ENCODE measurements around the gene BACH2. TPM values are rescaled to one million over a fixed set of nuclear protein-coding genes. Genes with fewer than 3 reads are reported as not detected.

Gene BACH2
- total and polyA plus RNA-seq, 9 of the 15 experiments (the other 6 are each of a cell fraction or from before 2014, with no cell fraction given) = 0.06 to 3.1 (median 0.59) TPM

DNA sequence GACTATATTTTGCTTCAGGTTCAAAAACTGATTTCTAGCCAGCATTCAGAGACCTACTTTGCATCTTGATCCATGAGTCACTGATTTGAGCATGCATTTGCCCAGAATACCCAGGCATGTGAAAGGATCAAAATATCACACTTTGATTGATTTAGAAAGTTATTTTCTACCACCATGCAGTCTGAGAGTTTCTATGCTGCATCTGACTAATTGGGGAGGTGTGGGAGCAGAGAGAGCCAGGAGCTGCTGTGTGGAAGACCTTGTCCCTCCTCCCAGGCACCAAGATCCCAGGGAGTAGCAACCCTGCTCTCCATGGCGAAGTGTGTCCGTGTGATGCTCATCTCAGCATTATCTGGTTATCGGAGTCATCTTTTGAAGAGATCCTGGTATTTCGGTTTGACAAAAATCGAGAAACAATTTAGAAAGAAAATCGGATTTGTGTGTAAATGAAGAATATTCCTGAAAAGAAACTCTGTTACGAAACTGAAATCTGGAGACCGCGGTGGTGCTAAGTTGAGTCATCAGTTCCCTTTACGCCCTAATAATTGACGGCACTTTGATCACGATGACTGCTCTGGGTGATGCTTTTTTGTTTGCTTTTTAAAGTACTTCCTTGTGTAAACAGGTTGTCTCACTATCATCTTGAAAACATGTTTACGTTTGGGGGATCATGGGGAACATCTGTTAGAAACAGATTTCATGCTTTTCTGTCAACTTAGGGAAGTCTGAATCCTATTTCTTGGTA, 193.4 kb downstream of the BACH2 start (continued):
- TF ChIP-seq IFI16 (CRISPR knock-in tag; IDR thresholded peaks at IDR 0.05) (no peak), XRCC4 (IDR thresholded peaks at IDR 0.05; ENCODE audit: extremely low read depth, insufficient read depth, insufficient read length) (no peak), PCBP1 (IDR thresholded peaks at IDR 0.05; ENCODE audit: low read depth, low read length, poor library complexity, severe bottlenecking) (no peak)

DNA sequence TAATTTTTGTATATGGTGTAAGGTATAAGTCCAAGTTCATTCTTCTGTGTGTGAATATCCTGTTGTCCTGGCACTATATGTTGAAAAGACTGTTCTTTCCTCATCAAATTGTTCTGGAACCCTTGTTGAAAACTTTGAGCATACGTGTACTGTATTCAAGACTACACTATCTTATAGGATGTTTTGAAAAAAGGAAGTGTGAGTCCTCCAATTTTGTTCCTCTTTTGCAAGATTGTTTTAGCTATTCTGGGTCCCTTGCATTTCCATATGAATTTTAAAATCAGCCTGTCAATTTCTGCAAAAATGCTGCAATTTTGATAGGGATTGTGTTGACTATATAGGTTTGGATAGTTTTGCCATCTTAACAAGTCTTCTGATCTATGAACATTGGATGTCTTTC, 195.2 kb downstream of the BACH2 start:
- no peaks in the 10 kb centered on the region for H3K79me2 ChIP-seq (ENCODE audit: control insufficient read depth, insufficient read depth, low read length)
- H3K36me3 ChIP-seq (ENCODE audit: control insufficient read depth, insufficient read depth, low read length) = no peaks in the 10 kb centered on the region
- in situ Hi-C loops (cut with MboI) (no loop called here), intact Hi-C loops (cut with micrococcal nuclease) (no loop called here)
- no peak overlapping the region for H3K4me3 ChIP-seq
- ChIA-PET POLR2A (no interaction called here), CTCF (ENCODE audit: low intra/inter-chr PET ratio) (no interaction called here)
- H3K27me3 ChIP-seq (ENCODE audit: control insufficient read depth in 2 of 2, insufficient read depth in 2 of 2, low read length in 2 of 2) = 0 out of 5 replicates have a peak, but pooled peaks cover 0 to under 1% of the 10 kb centered on the region in 2 experiments
- no peaks in the 10 kb centered on the region for H3K9me1 ChIP-seq (ENCODE audit: control insufficient read depth, insufficient read depth, low read length)
- H3K4me1 ChIP-seq (replicated peaks in 1 of 2; ENCODE audit: control insufficient read depth in 2 of 2, insufficient read depth in 2 of 2, low read length in 2 of 2) = no peaks in the 10 kb centered on the region
- FAIRE-seq (no peak), DNase-seq (ENCODE audit: extremely low read depth in 1 of 4, low spot score in 3 of 4) (no peak), ATAC-seq (no peak)
- no peak overlapping the region for H3K9ac ChIP-seq (ENCODE audit: insufficient read depth in 1 of 2, low read depth in 2 of 2, low read length in 2 of 2)
- TF ChIP-seq SPI1 (IDR thresholded peaks at IDR 0.05; ENCODE audit: borderline replicate concordance, low read depth, low read length) (peak; percentile 62; the same call in 1 of the 2 replicates), KLF6 (CRISPR knock-in tag; IDR thresholded peaks at IDR 0.05; ENCODE audit: borderline replicate concordance) (no peak)
- H4K20me1 ChIP-seq (replicated peaks; ENCODE audit: control insufficient read depth, insufficient read depth, low read length) = no peaks in the 10 kb centered on the region
- 8% methylated on average over 1 of the region's 1 CpG for WGBS (ENCODE audit: insufficient coverage, low coverage, missing lambda C conversion rate)
- H2AFZ ChIP-seq (ENCODE audit: low read depth, low read length) = no peak overlapping the region
- no TSS peak for BruUV-seq (replicated peaks)
- no peak overlapping the region for H3K4me2 ChIP-seq (ENCODE audit: insufficient read depth, low read length)
- H3K27ac ChIP-seq (ENCODE audit: extremely low read depth, low read depth, low read length) = no peak overlapping the region
- H3K9me3 ChIP-seq (replicated peaks; ENCODE audit: control insufficient read depth, insufficient read depth, low read depth, low read length) = no peaks in the 10 kb centered on the region

Data from K562 (cell line).